22Rv1 (cell line): ENCODE data around the gene IL1F10.

Experiments
- ZFX ChIP-seq: fragments of 450-650 bp; IDR thresholded peaks from 2 replicates; pipeline ENCODE4 v1.6.1; 2017; ENCODE audit warnings: antibody characterized with exemption, borderline replicate concordance
- TF ChIP-seq, protein P1 (sequence below): fragments of 450-650 bp; IDR thresholded peaks from 2 replicates; pipeline ENCODE4 v1.5.1; 2017; ENCODE audit warnings: mild to moderate bottlenecking

DNA sequence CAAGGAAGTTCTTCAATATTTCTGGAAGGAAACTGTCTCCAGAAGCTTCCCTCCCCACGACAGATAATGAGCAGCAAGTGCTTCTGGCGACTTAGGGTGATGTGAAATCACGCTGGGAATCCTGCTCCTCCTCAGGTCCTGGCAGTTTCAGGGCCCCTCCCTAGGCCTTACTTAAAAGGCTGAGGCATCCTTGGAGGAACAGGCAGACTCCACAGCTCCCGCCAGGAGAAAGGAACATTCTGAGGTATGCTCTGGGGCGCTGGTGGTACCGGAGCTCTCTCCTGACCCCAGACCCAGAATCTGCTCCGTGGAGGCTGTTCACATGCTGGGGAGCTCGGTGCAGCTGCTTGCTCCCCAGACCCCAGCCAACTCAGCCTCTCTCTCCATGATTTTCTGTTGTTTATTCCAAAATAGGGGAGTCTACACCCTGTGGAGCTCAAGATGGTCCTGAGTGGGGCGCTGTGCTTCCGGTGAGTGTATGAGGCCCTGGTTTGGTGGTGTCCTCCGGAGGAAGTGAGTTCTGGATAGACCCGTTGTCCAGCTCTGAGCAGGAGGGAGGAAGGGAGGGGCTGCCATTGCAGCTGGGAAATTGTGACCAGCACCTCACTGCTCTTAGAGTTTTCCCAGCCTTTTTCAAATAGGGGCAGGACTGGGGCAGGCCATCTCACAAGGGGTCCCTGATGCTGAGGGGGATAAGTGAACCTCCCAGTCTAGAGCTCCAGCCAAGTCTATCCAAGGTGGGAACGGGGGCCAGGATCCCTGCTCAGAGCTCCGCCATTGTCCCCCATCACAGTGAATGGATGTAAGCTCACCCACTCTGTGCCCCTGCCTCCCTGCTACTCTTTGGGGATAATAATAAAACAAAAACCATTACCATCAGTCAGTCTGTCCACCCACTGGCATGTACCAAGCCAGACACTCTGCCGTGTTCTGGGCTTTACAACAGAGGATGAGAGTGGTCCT is 8.5 kb upstream of the IL1F10 start, which contains the start of gene IL36RN:
- TF ChIP-seq, protein P1, sequence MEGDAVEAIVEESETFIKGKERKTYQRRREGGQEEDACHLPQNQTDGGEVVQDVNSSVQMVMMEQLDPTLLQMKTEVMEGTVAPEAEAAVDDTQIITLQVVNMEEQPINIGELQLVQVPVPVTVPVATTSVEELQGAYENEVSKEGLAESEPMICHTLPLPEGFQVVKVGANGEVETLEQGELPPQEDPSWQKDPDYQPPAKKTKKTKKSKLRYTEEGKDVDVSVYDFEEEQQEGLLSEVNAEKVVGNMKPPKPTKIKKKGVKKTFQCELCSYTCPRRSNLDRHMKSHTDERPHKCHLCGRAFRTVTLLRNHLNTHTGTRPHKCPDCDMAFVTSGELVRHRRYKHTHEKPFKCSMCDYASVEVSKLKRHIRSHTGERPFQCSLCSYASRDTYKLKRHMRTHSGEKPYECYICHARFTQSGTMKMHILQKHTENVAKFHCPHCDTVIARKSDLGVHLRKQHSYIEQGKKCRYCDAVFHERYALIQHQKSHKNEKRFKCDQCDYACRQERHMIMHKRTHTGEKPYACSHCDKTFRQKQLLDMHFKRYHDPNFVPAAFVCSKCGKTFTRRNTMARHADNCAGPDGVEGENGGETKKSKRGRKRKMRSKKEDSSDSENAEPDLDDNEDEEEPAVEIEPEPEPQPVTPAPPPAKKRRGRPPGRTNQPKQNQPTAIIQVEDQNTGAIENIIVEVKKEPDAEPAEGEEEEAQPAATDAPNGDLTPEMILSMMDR: no peak
- TF ChIP-seq ZFX: no peak
